GM12801 (cell line): ENCODE measurements around the gene OTUB1.

Source experiments
- CTCF ChIP-seq: IDR thresholded peaks from one replicate; pipeline ENCODE4 v1.5.1; 2011; ENCODE audit warnings: control low read depth; ENCODE audit not compliant: insufficient read length; ENCODE audit errors: extremely low read depth

Gene OTUB1

GRCh38 chr11:64004590-64004984 is 18.3 kb downstream of the OTUB1 start:
- TF ChIP-seq CTCF = no peak

- TF ChIP-seq CTCF = no peak
These were observed 19.5 kb downstream of the OTUB1 start for GRCh38 chr11:64005691-64006090.

GRCh38 chr11:64006398-64006797 is 20.2 kb downstream of the OTUB1 start:
- no peak for TF ChIP-seq CTCF

DNA sequence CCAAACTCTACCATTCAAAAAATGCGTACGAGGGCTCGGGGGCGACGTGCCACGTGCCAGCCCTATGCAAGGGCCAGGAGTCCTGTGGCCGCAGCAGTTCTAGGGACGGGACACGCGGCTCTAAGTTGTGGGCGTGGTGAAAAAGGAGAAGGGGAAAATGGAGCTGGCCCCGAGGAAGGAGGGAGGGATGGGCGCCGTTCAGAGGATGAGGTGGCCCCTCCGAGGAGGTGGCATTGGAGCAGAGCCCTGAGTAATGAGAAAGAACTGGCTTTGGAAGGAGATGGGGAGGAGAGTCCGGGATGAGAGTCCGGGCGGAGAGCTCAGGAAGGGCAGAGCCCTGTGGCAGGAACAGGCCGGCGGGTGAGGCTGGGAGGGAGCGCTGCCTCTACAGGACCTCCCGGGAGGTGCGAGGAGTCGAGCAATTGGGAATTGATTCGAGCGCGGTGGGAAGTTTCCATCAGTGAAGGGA is 21.0 kb downstream of the OTUB1 start:
- no peak for TF ChIP-seq CTCF

DNA sequence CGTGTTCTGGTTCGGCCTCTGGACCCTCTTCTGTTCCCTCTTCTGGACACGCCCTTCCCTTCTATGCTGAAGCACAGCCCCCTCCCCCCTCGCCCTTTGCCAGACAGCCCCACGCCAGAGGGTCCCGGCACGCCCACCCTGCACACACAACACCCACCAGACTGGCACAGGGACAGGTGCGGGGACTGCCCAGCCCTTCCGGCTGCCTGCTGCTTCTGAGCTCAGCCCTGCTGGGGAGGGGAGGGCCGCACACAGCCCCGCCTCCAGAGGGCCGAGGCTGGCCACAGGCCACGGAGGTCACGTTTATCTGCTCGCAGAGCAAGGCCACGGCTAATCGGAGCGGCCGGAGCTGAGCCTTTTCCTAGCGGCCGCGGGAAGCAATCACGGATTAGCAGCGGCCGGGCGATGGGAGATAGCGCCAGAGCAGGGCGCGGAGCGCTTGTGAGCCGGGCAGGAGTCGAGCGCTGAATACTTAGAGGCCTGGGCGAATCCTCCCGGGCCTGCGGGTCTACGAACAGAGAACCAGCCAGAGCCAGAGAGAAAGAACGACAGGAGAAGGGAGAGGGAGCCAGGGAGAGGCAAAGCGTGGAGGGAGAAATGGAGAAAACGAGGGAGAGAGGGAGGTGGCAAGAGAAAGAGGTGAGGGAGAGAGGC is 21.5 kb downstream of the OTUB1 start:
- TF ChIP-seq CTCF = no peak

DNA sequence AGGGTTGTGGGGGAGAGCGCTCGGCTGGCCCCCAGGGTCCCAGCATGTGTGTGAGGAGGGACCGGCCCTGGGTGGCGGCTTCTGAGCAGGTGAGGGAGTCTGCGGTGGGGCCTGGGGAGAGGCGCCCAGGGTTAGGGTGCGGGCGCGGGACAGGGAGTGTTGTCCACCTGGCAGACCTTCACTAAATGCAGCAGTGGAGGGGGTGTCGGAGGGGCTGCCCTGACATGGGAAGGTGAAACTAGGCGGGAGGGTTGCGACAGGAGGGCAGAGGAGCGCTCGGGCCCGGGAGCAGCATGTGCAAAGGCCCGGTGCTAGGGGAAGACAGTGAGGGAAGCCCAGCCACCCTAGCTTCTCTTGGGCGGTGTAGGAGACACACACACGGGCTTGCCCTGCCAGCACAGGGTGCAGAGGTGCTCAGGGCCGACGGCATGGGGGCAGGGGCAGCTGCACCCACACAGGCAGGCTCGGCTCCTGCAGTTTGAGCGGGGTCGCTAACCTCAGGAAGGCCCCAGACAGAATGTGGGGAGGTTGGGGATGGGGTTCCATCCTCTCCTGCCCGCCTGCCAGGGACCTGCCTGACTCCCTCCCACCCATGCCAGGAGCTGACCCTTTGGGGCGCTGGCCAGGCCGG is 22.2 kb downstream of the OTUB1 start:
- no peak for TF ChIP-seq CTCF

DNA sequence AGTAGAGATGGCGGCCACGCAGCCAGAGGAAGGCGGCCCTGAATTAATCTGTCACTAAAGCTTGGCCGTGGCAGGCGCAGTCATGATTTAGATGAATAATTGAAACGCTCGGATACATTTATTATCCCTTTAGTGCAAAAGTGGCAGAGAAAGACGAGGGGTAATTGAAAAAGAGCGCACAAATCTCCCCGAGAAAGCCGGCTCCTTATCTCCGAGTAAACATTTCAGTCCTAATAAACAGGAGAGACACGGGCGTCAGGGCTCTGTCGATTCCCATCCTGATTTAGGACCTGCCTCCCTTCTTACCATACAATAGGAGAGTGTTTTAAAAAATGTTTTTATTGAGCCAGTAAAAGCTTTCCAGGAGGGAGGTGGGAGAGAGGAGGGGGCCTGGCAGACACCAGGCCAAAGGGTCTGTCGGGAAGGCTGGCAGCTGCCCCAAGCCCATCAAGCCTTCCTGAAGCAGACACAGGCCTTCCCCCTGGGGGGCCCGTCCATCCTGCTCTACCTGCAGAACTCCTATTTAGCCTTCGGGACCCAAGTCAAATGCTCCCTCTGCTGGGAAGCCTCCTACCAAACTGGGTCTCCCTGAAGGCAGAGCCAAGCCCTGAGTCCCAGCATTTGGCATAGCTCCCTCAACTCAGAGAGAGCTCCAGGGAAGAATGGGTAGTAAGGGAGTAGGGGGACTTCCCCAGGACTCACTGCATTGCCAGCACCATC is 22.8 kb downstream of the OTUB1 start:
- no peak for TF ChIP-seq CTCF
